ENCODE results near the gene CLTCL1. TPM values are rescaled to one million over a fixed set of nuclear protein-coding genes. Genes with fewer than 3 reads are reported as not detected.

Gene CLTCL1
- total RNA-seq, 1 experiment from 2014 or later = 7.1 TPM

DNA sequence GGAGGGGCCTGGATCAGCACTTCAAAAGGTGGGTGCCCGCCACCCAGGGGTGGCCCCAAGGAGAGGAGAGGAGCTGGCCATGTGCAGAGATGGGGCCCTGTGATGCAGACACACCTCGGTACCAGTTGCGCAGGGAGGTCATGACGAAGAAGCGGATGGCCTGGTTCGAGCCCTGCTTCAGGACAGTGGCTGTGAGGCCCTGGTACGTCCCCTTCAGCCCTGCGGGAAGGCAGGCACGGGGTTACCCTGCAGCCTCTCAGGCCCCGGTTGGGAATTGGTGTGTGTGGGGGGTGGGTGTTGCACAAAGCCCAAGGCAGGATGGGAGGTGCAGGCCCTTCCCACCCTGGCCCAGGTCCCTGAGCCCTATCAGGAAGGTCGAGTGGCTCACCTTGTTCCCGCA lies 114.8 kb downstream of the CLTCL1 start:
- peaks cover 59% of the 10 kb centered on the region for H3K79me2 ChIP-seq (ENCODE audit: insufficient read depth, low read length)
- POLR2A ChIA-PET = no interaction called here

DNA sequence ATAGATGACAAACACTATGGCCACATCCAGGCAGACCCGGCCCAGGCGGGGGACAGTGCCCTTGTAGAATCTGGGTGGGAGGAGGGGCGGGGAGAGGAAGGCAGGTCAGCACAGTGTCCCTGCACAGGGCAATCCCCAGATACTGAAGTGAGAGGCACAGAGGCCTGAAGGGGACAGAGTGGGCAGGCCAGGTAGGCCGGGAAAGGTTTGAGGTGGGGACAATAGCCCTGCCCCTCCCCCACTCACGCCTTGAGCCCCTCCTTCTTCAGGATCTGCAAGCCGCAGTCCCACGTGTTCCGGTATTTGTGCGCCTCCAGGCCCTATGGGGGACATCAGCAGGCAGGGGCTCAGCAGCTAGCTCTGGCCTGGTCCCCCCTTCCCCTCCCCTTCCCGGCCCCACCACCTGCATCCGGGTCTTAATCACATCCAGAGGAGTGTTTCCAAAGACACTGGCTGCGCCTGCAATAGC lies 115.3 kb downstream of the CLTCL1 start:
- CTCF ChIA-PET = no interaction called here
- POLR2A ChIA-PET = no interaction called here
- Histone ChIP-seq H3K4me1 (ENCODE audit: control insufficient read depth in 1 of 2, insufficient read depth in 2 of 2, low read length in 2 of 2) (peaks cover 11 to 65% of the 10 kb centered on the region in 2 experiments), H3K79me2 (ENCODE audit: insufficient read depth, low read length) (peaks cover 62% of the 10 kb centered on the region), H3K9ac (ENCODE audit: low read length) (no peak overlapping the region), H3K4me3 (replicated peaks in 1 of 2; ENCODE audit: low read depth in 1 of 2, low read length in 2 of 2) (no peak overlapping the region), H3K4me2 (ENCODE audit: low read length) (peak overlapping the region; percentile 95), H3K36me3 (ENCODE audit: control insufficient read depth in 1 of 2, insufficient read depth in 2 of 2, low read length in 2 of 2) (no peaks in the 10 kb centered on the region), H3K9me3 (ENCODE audit: control insufficient read depth in 1 of 2, insufficient read depth in 1 of 2, low read depth in 1 of 2, low read length in 2 of 2) (no peaks in the 10 kb centered on the region), H3K27ac (ENCODE audit: low read depth, low read length) (0 out of 2 replicates have a peak overlapping the region, but pooled peaks have one; percentile 8), H3K9me2 (ENCODE audit: insufficient read depth) (no peaks in the 10 kb centered on the region), H2AFZ (ENCODE audit: low read depth, low read length, poor library complexity, severe bottlenecking) (no peak overlapping the region), H4K20me1 (ENCODE audit: insufficient read depth) (no peaks in the 10 kb centered on the region), H3K27me3 (ENCODE audit: insufficient read depth, low read length) (no peaks in the 10 kb centered on the region)
- ATAC-seq (no peak), DNase-seq (ENCODE audit: low read depth, low spot score) (no peak)
- RAD21 ChIA-PET (ENCODE audit: low non-redundant PET in 1 of 2, low total read pairs in 2 of 2, uncharacterized antibody in 2 of 2, unreplicated experiment in 2 of 2) = no interaction called here
- TF ChIP-seq POLR2AphosphoS5 (IDR thresholded peaks at IDR 0.05; ENCODE audit: low read depth, low read length) (peak; percentile 25; the same call in 1 of the 2 replicates), EZH2 (IDR thresholded peaks at IDR 0.05) (no peak), POLR2A (IDR thresholded peaks at IDR 0.05; ENCODE audit: borderline replicate concordance, extremely low read depth, insufficient read depth, insufficient read length) (peak; percentile 21)
- intact Hi-C loops (cut with micrococcal nuclease) = no loop called here
- no TSS peak for BruUV-seq (replicated peaks)

More for the DNA sequence above, 114.8 kb downstream of the CLTCL1 start:
- ChIA-PET CTCF (no interaction called here), RAD21 (ENCODE audit: low non-redundant PET in 1 of 2, low total read pairs in 2 of 2, uncharacterized antibody in 2 of 2, unreplicated experiment in 2 of 2) (no interaction called here)
- Histone ChIP-seq H3K27me3 (ENCODE audit: insufficient read depth, low read length) (no peaks in the 10 kb centered on the region), H2AFZ (ENCODE audit: low read depth, low read length, poor library complexity, severe bottlenecking) (no peak overlapping the region), H3K36me3 (ENCODE audit: control insufficient read depth in 1 of 2, insufficient read depth in 2 of 2, low read length in 2 of 2) (no peaks in the 10 kb centered on the region), H3K9me2 (ENCODE audit: insufficient read depth) (no peaks in the 10 kb centered on the region), H3K4me2 (ENCODE audit: low read length) (peak overlapping the region; percentile 95), H3K4me3 (replicated peaks in 1 of 2; ENCODE audit: low read depth in 1 of 2, low read length in 2 of 2) (peak overlapping the region in 1 of 2 experiments; percentile 82; a peak in 3 of 4 replicates), H3K9me3 (ENCODE audit: control insufficient read depth in 1 of 2, insufficient read depth in 1 of 2, low read depth in 1 of 2, low read length in 2 of 2) (no peaks in the 10 kb centered on the region), H3K27ac (ENCODE audit: low read depth, low read length) (peak overlapping the region; percentile 94), H3K9ac (ENCODE audit: low read length) (peak overlapping the region; percentile 84; the same call in 1 of the 2 replicates), H3K4me1 (ENCODE audit: control insufficient read depth in 1 of 2, insufficient read depth in 2 of 2, low read length in 2 of 2) (peaks cover 11 to 65% of the 10 kb centered on the region in 2 experiments), H4K20me1 (ENCODE audit: insufficient read depth) (no peaks in the 10 kb centered on the region)
- ATAC-seq = no peak
- DNase-seq (ENCODE audit: low read depth, low spot score) = no peak
- intact Hi-C loops (cut with micrococcal nuclease) = no loop called here
- no TSS peak for BruUV-seq (replicated peaks)
- TF ChIP-seq TCF7L2 (IDR thresholded peaks at IDR 0.05; ENCODE audit: borderline replicate concordance, extremely low read depth, insufficient read depth, insufficient read length) = no peak
- TF ChIP-seq SIN3A (IDR thresholded peaks at IDR 0.05; ENCODE audit: low read depth) = no peak
- no peak for TF ChIP-seq EZH2 (IDR thresholded peaks at IDR 0.05)
- TF ChIP-seq CEBPB (IDR thresholded peaks at IDR 0.05; ENCODE audit: low read depth) = no peak
- no peak for TF ChIP-seq POLR2AphosphoS5 (IDR thresholded peaks at IDR 0.05; ENCODE audit: low read depth, low read length)
- no peak for TF ChIP-seq EGR1 (IDR thresholded peaks at IDR 0.05; ENCODE audit: low read depth)
